C4-2B (cell line): ENCODE results near the gene FAM181B.
"Not testable (repeated sequence)": the region's sequence is repeated elsewhere in the genome, so short reads cannot be mapped to it uniquely, and the experiment has no call there.

Experiments used
- ZFX ChIP-seq: fragments of 450-650 bp; IDR thresholded peaks from 2 replicates; pipeline ENCODE4 v1.6.1; 2017
- TF ChIP-seq, protein P1 (sequence below): fragments of 450-650 bp; conservative IDR thresholded peaks from 2 replicates; pipeline ENCODE4 v1.5.1; 2017; ENCODE audit warnings: mild to moderate bottlenecking

DNA sequence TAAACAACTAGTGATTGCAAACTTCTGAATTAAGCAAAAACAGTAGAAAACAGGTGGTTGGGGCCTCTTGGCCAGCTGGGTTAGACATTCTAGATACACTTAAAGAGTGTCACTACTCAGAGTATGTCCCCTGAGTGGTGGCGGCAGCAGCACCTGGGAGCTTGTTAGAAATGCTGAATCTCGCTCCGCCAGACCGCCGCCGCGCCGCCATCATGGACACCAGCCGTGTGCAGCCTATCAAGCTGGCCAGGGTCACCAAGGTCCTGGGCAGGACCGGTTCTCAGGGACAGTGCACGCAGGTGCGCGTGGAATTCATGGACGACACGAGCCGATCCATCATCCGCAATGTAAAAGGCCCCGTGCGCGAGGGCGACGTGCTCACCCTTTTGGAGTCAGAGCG lies 44.3 kb downstream of the FAM181B start:
- TF ChIP-seq, protein P1, sequence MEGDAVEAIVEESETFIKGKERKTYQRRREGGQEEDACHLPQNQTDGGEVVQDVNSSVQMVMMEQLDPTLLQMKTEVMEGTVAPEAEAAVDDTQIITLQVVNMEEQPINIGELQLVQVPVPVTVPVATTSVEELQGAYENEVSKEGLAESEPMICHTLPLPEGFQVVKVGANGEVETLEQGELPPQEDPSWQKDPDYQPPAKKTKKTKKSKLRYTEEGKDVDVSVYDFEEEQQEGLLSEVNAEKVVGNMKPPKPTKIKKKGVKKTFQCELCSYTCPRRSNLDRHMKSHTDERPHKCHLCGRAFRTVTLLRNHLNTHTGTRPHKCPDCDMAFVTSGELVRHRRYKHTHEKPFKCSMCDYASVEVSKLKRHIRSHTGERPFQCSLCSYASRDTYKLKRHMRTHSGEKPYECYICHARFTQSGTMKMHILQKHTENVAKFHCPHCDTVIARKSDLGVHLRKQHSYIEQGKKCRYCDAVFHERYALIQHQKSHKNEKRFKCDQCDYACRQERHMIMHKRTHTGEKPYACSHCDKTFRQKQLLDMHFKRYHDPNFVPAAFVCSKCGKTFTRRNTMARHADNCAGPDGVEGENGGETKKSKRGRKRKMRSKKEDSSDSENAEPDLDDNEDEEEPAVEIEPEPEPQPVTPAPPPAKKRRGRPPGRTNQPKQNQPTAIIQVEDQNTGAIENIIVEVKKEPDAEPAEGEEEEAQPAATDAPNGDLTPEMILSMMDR, result not testable (repeated sequence)
- not testable (repeated sequence) for TF ChIP-seq ZFX
